Measurements from ENCODE around the gene MRPL3.
"Not testable (repeated sequence)": the region's sequence is repeated elsewhere in the genome, so short reads cannot be mapped to it uniquely, and the experiment has no call there.

MRPL3 gene

GRCh38 chr3:131491775-131492174 is 11.0 kb downstream of the MRPL3 start:
- no peak for DNase-seq

GRCh38 chr3:131491084-131491483 is 11.7 kb downstream of the MRPL3 start:
- no peak for DNase-seq

- DNase-seq: not testable (repeated sequence)
These were observed 16.2 kb downstream of the MRPL3 start for GRCh38 chr3:131486545-131486944.

GRCh38 chr3:131485119-131485518 is 17.7 kb downstream of the MRPL3 start:
- no peak for DNase-seq

GRCh38 chr3:131484496-131485111 is 18.2 kb downstream of the MRPL3 start:
- no peak for DNase-seq

- DNase-seq: no peak
These were observed 22.7 kb downstream of the MRPL3 start for GRCh38 chr3:131480116-131480515.

GRCh38 chr3:131477813-131478212 is 25.0 kb downstream of the MRPL3 start:
- no peak for DNase-seq

GRCh38 chr3:131474115-131474514 is 28.7 kb downstream of the MRPL3 start:
- DNase-seq: no peak

- DNase-seq: no peak
These were observed 32.4 kb downstream of the MRPL3 start for GRCh38 chr3:131470377-131470776.

GRCh38 chr3:131458653-131459052 is 44.1 kb downstream of the MRPL3 start:
- no peak for DNase-seq

GRCh38 chr3:131457220-131457619 is 45.6 kb downstream of the MRPL3 start:
- no peak for DNase-seq

GRCh38 chr3:131454501-131454900 is 48.3 kb downstream of the MRPL3 start:
- DNase-seq: no peak

GRCh38 chr3:131453533-131453932 is 49.2 kb downstream of the MRPL3 start:
- DNase-seq: no peak

GRCh38 chr3:131447349-131447748 is 55.4 kb downstream of the MRPL3 start:
- DNase-seq: no peak

- DNase-seq: no peak
These were observed 58.6 kb downstream of the MRPL3 start for GRCh38 chr3:131444180-131444579.

- DNase-seq: no peak
These were observed 63.7 kb downstream of the MRPL3 start for GRCh38 chr3:131439084-131439483.

GRCh38 chr3:131435000-131435399 is 67.8 kb downstream of the MRPL3 start:
- no peak for DNase-seq

- DNase-seq: no peak
These were observed 70.3 kb downstream of the MRPL3 start for GRCh38 chr3:131432441-131432840.

- DNase-seq: no peak
These were observed 71.0 kb downstream of the MRPL3 start for GRCh38 chr3:131431754-131432153.

GRCh38 chr3:131427226-131427625 is 75.5 kb downstream of the MRPL3 start:
- no peak for DNase-seq

GRCh38 chr3:131421957-131422498 is 80.7 kb downstream of the MRPL3 start:
- no peak for DNase-seq

- no peak for DNase-seq
These were observed 81.5 kb downstream of the MRPL3 start for GRCh38 chr3:131421301-131421700.

GRCh38 chr3:131417751-131418150 is 85.0 kb downstream of the MRPL3 start:
- no peak for DNase-seq

Data from CD4-positive, alpha-beta T cell treated with Interleukin-6 for 4 hours (primary cell).